ENCODE results near the gene MPP2. TPM values are rescaled to one million over a fixed set of nuclear protein-coding genes. Genes with fewer than 3 reads are reported as not detected.

MPP2 gene
- total RNA-seq, 1 donor from 2014 or later: 51.6 TPM

- no peaks in the 10 kb centered on the region for H3K36me3 Mint-ChIP-seq (ENCODE audit: unreplicated experiment)
- no peak overlapping the region for H3K27ac Mint-ChIP-seq (ENCODE audit: unreplicated experiment)
- no peak for DNase-seq
- peaks cover 2% of the 10 kb centered on the region for H3K27me3 Mint-ChIP-seq (ENCODE audit: unreplicated experiment)
- no peaks in the 10 kb centered on the region for H3K4me1 Mint-ChIP-seq (ENCODE audit: low read depth, unreplicated experiment)
- no peak for TF ChIP-seq CTCF (IDR thresholded peaks at IDR 0.05; ENCODE audit: partially characterized antibody, unreplicated experiment)
- H3K4me3 Mint-ChIP-seq (ENCODE audit: unreplicated experiment): no peak overlapping the region
- H3K9me3 Mint-ChIP-seq (ENCODE audit: unreplicated experiment): peaks cover under 1% of the 10 kb centered on the region
Observed at GRCh38 chr17:43868226-43868994, 38.9 kb downstream of the MPP2 start.

- H3K36me3 Mint-ChIP-seq (ENCODE audit: unreplicated experiment): no peaks in the 10 kb centered on the region
- H3K27me3 Mint-ChIP-seq (ENCODE audit: unreplicated experiment): peaks cover 4% of the 10 kb centered on the region
- H3K27ac Mint-ChIP-seq (ENCODE audit: unreplicated experiment): no peak overlapping the region
- H3K4me3 Mint-ChIP-seq (ENCODE audit: unreplicated experiment): no peak overlapping the region
- TF ChIP-seq CTCF (IDR thresholded peaks at IDR 0.05; ENCODE audit: partially characterized antibody, unreplicated experiment): no peak
- no peak for DNase-seq
- H3K9me3 Mint-ChIP-seq (ENCODE audit: unreplicated experiment): peaks cover 2% of the 10 kb centered on the region
- no peaks in the 10 kb centered on the region for H3K4me1 Mint-ChIP-seq (ENCODE audit: low read depth, unreplicated experiment)
Observed at GRCh38 chr17:43864161-43864984, 43.0 kb downstream of the MPP2 start.

GRCh38 chr17:43861960-43862359 lies 45.4 kb downstream of the MPP2 start:
- no peak for TF ChIP-seq CTCF (IDR thresholded peaks at IDR 0.05; ENCODE audit: partially characterized antibody, unreplicated experiment)
- H3K4me3 Mint-ChIP-seq (ENCODE audit: unreplicated experiment): no peak overlapping the region
- peaks cover 2% of the 10 kb centered on the region for H3K9me3 Mint-ChIP-seq (ENCODE audit: unreplicated experiment)
- no peak overlapping the region for H3K27ac Mint-ChIP-seq (ENCODE audit: unreplicated experiment)
- H3K36me3 Mint-ChIP-seq (ENCODE audit: unreplicated experiment): no peaks in the 10 kb centered on the region
- H3K27me3 Mint-ChIP-seq (ENCODE audit: unreplicated experiment): peaks cover 4% of the 10 kb centered on the region
- DNase-seq: no peak
- H3K4me1 Mint-ChIP-seq (ENCODE audit: low read depth, unreplicated experiment): no peaks in the 10 kb centered on the region

GRCh38 chr17:43860927-43861622 lies 46.3 kb downstream of the MPP2 start:
- peaks cover 2% of the 10 kb centered on the region for H3K9me3 Mint-ChIP-seq (ENCODE audit: unreplicated experiment)
- no peak overlapping the region for H3K4me3 Mint-ChIP-seq (ENCODE audit: unreplicated experiment)
- no peak for DNase-seq
- TF ChIP-seq CTCF (IDR thresholded peaks at IDR 0.05; ENCODE audit: partially characterized antibody, unreplicated experiment): no peak
- peaks cover 4% of the 10 kb centered on the region for H3K27me3 Mint-ChIP-seq (ENCODE audit: unreplicated experiment)
- H3K36me3 Mint-ChIP-seq (ENCODE audit: unreplicated experiment): no peaks in the 10 kb centered on the region
- H3K27ac Mint-ChIP-seq (ENCODE audit: unreplicated experiment): no peak overlapping the region
- H3K4me1 Mint-ChIP-seq (ENCODE audit: low read depth, unreplicated experiment): no peaks in the 10 kb centered on the region
